Astrocyte (in vitro differentiated cells and primary cell): Measurements from ENCODE around the gene TARP.
"Not testable (repeated sequence)": the region's sequence is repeated elsewhere in the genome, so short reads cannot be mapped to it uniquely, and the experiment has no call there.

Source experiments
- DNase-seq: peaks from one replicate; pipeline ENCODE4 v3.0.0-alpha.2; 2010; ENCODE audit warnings: low read depth
- FAIRE-seq: peaks from 2 replicates; lab custom pipeline; 2011; peaks lifted over from hg19 to GRCh38; lab: Jason Lieb, UNC
- H2AFZ ChIP-seq: 2 replicates; pipeline ENCODE4 v1.6.0; 2012; ENCODE audit warnings: low read depth, low read length, inconsistent platforms
- H3K27ac ChIP-seq: 2 replicates; pipeline ENCODE4 v1.5.1; 2011; ENCODE audit warnings: low read depth, low read length, inconsistent platforms
- H3K27me3 ChIP-seq: 2 replicates; pipeline ENCODE4 v1.6.0; 2011; ENCODE audit warnings: low read length, inconsistent platforms; ENCODE audit not compliant: insufficient read depth
- H3K36me3 ChIP-seq: 2 replicates; pipeline ENCODE4 v1.5.1; 2011; ENCODE audit warnings: low read length, inconsistent platforms; ENCODE audit not compliant: insufficient read depth
- H3K4me1 ChIP-seq: 2 replicates; pipeline ENCODE4 v1.5.1; 2011; ENCODE audit warnings: low read length, inconsistent platforms; ENCODE audit not compliant: insufficient read depth
- H3K4me2 ChIP-seq: 2 replicates; pipeline ENCODE4 v1.6.0; 2012; ENCODE audit warnings: low read length, inconsistent platforms
- H3K4me3 ChIP-seq: 2 replicates; pipeline ENCODE4 v1.5.1; 2011; ENCODE audit warnings: low read depth, mild to moderate bottlenecking, low read length, inconsistent platforms; ENCODE audit not compliant: insufficient read depth
- H3K79me2 ChIP-seq: 2 replicates; pipeline ENCODE4 v1.6.0; 2012; ENCODE audit warnings: mild to moderate bottlenecking, low read length, inconsistent platforms; ENCODE audit not compliant: insufficient read depth
- H3K9ac ChIP-seq: 2 replicates; pipeline ENCODE4 v1.6.0; 2012; ENCODE audit warnings: mild to moderate bottlenecking, low read length, inconsistent platforms
- H3K9me3 ChIP-seq: 2 replicates; pipeline ENCODE4 v1.5.1; 2012; ENCODE audit warnings: low read depth, mild to moderate bottlenecking, low read length, inconsistent platforms; ENCODE audit not compliant: insufficient read depth
- H4K20me1 ChIP-seq: 2 replicates; pipeline ENCODE4 v1.6.0; 2012; ENCODE audit warnings: low read length, inconsistent platforms; ENCODE audit not compliant: insufficient read depth
- H3K27ac Mint-ChIP-seq: one replicate; pipeline ENCODE4 v1.8.0; 2021; ENCODE audit warnings: mild to moderate bottlenecking, mixed read lengths; ENCODE audit not compliant: unreplicated experiment
- H3K27me3 Mint-ChIP-seq: one replicate; pipeline ENCODE4 v1.8.0; 2021; ENCODE audit warnings: low read depth, mixed read lengths; ENCODE audit not compliant: unreplicated experiment
- H3K36me3 Mint-ChIP-seq: one replicate; pipeline ENCODE4 v1.8.0; 2021; ENCODE audit warnings: low read depth, mixed read lengths; ENCODE audit not compliant: unreplicated experiment
- H3K4me1 Mint-ChIP-seq: one replicate; pipeline ENCODE4 v1.8.0; 2021; ENCODE audit warnings: low read depth, mixed read lengths; ENCODE audit not compliant: unreplicated experiment
- H3K4me3 Mint-ChIP-seq: one replicate; pipeline ENCODE4 v1.8.0; 2021; ENCODE audit warnings: mild to moderate bottlenecking, moderate library complexity, mixed read lengths; ENCODE audit not compliant: unreplicated experiment
- H3K9me3 Mint-ChIP-seq: one replicate; pipeline ENCODE4 v1.8.0; 2021; ENCODE audit warnings: mild to moderate bottlenecking, mixed read lengths; ENCODE audit not compliant: unreplicated experiment
- EZH2 ChIP-seq: IDR thresholded peaks from 2 replicates; pipeline ENCODE4 v1.6.1; 2012; ENCODE audit warnings: mild to moderate bottlenecking, low read length, inconsistent platforms; ENCODE audit not compliant: insufficient read depth
- TF ChIP-seq, protein P1 (sequence below): IDR thresholded peaks from 2 replicates; pipeline ENCODE4 v1.5.1; 2011; ENCODE audit warnings: low read depth, mild to moderate bottlenecking, inconsistent platforms, low read length, moderate library complexity; ENCODE audit not compliant: insufficient read depth

TARP gene

GRCh38 chr7:38235606-38236005, 37.8 kb downstream of the TARP start:
- no peak overlapping the region for H2AFZ ChIP-seq
- H3K36me3 ChIP-seq: no peaks in the 10 kb centered on the region
- no peak for DNase-seq
- H3K4me3 ChIP-seq: no peak overlapping the region
- H3K27me3 ChIP-seq: no peaks in the 10 kb centered on the region
- no peaks in the 10 kb centered on the region for H3K9me3 ChIP-seq
- no peak overlapping the region for H3K4me3 Mint-ChIP-seq
- no peaks in the 10 kb centered on the region for H3K4me1 ChIP-seq
- no peaks in the 10 kb centered on the region for H4K20me1 ChIP-seq
- H3K4me1 Mint-ChIP-seq: peaks cover 9% of the 10 kb centered on the region
- H3K4me2 ChIP-seq: no peak overlapping the region
- no peak overlapping the region for H3K9ac ChIP-seq
- no peak overlapping the region for H3K27ac ChIP-seq
- no peaks in the 10 kb centered on the region for H3K79me2 ChIP-seq
- H3K27me3 Mint-ChIP-seq: no peaks in the 10 kb centered on the region
- peaks cover 7% of the 10 kb centered on the region for H3K36me3 Mint-ChIP-seq
- FAIRE-seq: no peak
- no peak for TF ChIP-seq EZH2
- TF ChIP-seq, protein P1, sequence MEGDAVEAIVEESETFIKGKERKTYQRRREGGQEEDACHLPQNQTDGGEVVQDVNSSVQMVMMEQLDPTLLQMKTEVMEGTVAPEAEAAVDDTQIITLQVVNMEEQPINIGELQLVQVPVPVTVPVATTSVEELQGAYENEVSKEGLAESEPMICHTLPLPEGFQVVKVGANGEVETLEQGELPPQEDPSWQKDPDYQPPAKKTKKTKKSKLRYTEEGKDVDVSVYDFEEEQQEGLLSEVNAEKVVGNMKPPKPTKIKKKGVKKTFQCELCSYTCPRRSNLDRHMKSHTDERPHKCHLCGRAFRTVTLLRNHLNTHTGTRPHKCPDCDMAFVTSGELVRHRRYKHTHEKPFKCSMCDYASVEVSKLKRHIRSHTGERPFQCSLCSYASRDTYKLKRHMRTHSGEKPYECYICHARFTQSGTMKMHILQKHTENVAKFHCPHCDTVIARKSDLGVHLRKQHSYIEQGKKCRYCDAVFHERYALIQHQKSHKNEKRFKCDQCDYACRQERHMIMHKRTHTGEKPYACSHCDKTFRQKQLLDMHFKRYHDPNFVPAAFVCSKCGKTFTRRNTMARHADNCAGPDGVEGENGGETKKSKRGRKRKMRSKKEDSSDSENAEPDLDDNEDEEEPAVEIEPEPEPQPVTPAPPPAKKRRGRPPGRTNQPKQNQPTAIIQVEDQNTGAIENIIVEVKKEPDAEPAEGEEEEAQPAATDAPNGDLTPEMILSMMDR: no peak
- H3K27ac Mint-ChIP-seq: no peak overlapping the region
- no peaks in the 10 kb centered on the region for H3K9me3 Mint-ChIP-seq

- not testable (repeated sequence) for H3K9me3 ChIP-seq, H3K9me3 Mint-ChIP-seq, FAIRE-seq, H3K4me1 ChIP-seq, H4K20me1 ChIP-seq, H3K4me2 ChIP-seq, H3K27ac ChIP-seq, H3K4me3 Mint-ChIP-seq, H3K36me3 ChIP-seq, H3K36me3 Mint-ChIP-seq, DNase-seq, H3K27me3 Mint-ChIP-seq, H3K79me2 ChIP-seq, H3K9ac ChIP-seq, H3K4me3 ChIP-seq, H3K27ac Mint-ChIP-seq, H3K27me3 ChIP-seq, H2AFZ ChIP-seq
- peaks cover 14% of the 10 kb centered on the region for H3K4me1 Mint-ChIP-seq
Observed at GRCh38 chr7:38234759-38235158, 38.7 kb downstream of the TARP start.

DNA sequence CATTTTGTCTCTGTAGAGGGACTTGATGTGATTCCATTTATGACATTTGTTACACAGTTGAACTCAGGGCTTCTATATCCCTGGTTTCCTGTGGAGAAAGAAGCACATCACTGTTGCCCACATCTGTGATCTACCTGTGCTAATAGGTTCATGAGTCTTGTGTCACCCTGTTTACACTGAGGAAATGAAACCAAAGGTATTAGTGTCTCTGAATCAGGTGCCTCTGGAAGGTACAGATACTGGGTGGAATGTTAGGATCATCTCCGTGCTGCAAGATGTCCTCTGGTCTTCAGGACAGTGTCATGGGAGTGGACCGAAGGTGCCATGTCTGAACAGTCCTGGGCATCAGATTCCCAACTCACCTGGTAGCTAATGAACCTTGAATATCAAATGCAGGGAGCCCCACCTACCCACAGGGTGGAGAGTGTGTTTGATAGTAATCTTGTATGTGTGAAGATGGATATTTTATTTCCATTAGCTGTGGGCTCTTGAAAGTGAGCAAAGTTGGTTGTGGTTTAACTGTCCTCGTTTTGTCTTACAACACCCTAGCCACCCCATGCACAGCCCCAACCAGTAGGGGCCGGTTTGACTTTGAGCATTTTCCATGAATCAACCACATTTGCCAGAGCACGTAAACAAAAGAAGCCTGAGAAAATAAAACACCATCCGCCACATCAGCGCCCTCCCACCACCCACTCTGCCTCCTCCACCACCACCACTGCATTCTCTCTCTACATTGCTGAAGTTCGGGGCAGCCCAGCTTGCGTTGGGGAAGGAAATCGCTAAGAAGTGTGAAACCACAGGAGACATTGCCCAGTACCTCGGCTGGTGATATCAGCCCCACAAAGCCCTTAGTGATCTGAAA, 40.7 kb downstream of the TARP start:
- peaks cover 7% of the 10 kb centered on the region for H3K36me3 Mint-ChIP-seq
- no peak for TF ChIP-seq EZH2
- TF ChIP-seq, protein P1: no peak

More for the DNA sequence above, 40.7 kb downstream of the TARP start:
- Histone ChIP-seq H3K4me1 (peaks cover 7% of the 10 kb centered on the region), H3K9ac (no peak overlapping the region), H3K27ac (no peak overlapping the region), H3K9me3 (no peaks in the 10 kb centered on the region), H3K4me3 (no peak overlapping the region), H3K4me2 (no peak overlapping the region), H3K27me3 (no peaks in the 10 kb centered on the region), H3K79me2 (no peaks in the 10 kb centered on the region), H2AFZ (no peak overlapping the region), H3K36me3 (peaks cover 6% of the 10 kb centered on the region), H4K20me1 (peaks cover 7% of the 10 kb centered on the region)
- DNase-seq (peak; percentile 71), FAIRE-seq (no peak)
- Mint-ChIP-seq H3K9me3 (no peaks in the 10 kb centered on the region), H3K4me3 (no peak overlapping the region), H3K27me3 (no peaks in the 10 kb centered on the region), H3K4me1 (peaks cover 22% of the 10 kb centered on the region), H3K27ac (peak overlapping the region; percentile 89)
